ENCODE results near the gene TMEFF2. TPM values are rescaled to one million over a fixed set of nuclear protein-coding genes. Genes with fewer than 3 reads are reported as not detected.

The TMEFF2 gene
- total and polyA plus RNA-seq, 8 donors = 0.05 to 0.75 TPM; not detected in 6

DNA sequence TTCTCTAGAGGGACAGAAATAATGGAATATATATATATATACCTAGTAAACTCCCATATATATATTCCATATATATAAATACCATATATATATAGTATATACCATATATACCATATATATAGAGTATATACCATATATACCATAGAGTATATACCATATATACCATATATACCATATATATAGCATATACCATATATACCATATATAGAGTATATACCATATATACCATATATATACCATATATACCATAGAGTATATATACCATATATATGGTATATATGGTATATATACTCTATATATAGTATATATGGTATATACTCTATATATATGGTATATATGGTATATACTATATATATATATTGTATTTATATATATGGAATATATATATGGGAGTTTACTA is 285.9 kb downstream of the TMEFF2 start:
- H3K9me3 ChIP-seq = no peaks in the 10 kb centered on the region
- ATAC-seq = no peak
- FAIRE-seq = no peak
- no peak for DNase-seq
- no peak overlapping the region for H3K27ac ChIP-seq
- H3K36me3 ChIP-seq = no peaks in the 10 kb centered on the region
- H3K4me3 ChIP-seq = no peak overlapping the region
- intact Hi-C loops (cut with DNase I) = no loop called here
- no peaks in the 10 kb centered on the region for H3K4me1 ChIP-seq
- TF ChIP-seq, protein P1, sequence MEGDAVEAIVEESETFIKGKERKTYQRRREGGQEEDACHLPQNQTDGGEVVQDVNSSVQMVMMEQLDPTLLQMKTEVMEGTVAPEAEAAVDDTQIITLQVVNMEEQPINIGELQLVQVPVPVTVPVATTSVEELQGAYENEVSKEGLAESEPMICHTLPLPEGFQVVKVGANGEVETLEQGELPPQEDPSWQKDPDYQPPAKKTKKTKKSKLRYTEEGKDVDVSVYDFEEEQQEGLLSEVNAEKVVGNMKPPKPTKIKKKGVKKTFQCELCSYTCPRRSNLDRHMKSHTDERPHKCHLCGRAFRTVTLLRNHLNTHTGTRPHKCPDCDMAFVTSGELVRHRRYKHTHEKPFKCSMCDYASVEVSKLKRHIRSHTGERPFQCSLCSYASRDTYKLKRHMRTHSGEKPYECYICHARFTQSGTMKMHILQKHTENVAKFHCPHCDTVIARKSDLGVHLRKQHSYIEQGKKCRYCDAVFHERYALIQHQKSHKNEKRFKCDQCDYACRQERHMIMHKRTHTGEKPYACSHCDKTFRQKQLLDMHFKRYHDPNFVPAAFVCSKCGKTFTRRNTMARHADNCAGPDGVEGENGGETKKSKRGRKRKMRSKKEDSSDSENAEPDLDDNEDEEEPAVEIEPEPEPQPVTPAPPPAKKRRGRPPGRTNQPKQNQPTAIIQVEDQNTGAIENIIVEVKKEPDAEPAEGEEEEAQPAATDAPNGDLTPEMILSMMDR (IDR thresholded peaks at IDR 0.05) = no peak
- H3K27me3 ChIP-seq = no peaks in the 10 kb centered on the region

DNA sequence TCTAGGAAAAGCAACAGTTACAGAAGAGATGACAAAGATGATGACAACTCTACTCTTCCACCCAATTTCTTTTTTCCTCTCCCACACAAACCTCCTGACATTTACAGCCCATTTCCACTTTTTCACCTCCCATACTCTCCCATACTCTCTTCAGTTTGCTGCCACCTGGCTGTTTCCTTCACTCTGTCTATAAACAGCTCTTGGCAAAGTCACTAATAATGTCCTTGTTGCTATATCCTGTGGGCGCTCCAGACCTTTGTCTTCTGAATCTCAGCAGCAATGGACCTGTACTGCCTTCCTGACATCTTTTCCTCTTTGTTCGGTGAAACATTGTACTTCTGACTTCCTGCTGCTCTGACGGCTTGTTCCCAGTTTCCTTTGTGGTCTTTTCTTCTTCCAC is 287.2 kb downstream of the TMEFF2 start:
- no peaks in the 10 kb centered on the region for H3K9me3 ChIP-seq
- FAIRE-seq (no peak), ATAC-seq (no peak), DNase-seq (no peak)
- 70 to 73% methylated on average over 3 of the region's 3 CpGs for WGBS, 2 donors
- no peak overlapping the region for H3K4me3 ChIP-seq
- intact Hi-C loops (cut with DNase I) = no loop called here
- no peak overlapping the region for H3K27ac ChIP-seq
- no peaks in the 10 kb centered on the region for H3K36me3 ChIP-seq
- H3K4me1 ChIP-seq = no peaks in the 10 kb centered on the region
- TF ChIP-seq, protein P1 (IDR thresholded peaks at IDR 0.05) = no peak
- H3K27me3 ChIP-seq = no peaks in the 10 kb centered on the region

DNA sequence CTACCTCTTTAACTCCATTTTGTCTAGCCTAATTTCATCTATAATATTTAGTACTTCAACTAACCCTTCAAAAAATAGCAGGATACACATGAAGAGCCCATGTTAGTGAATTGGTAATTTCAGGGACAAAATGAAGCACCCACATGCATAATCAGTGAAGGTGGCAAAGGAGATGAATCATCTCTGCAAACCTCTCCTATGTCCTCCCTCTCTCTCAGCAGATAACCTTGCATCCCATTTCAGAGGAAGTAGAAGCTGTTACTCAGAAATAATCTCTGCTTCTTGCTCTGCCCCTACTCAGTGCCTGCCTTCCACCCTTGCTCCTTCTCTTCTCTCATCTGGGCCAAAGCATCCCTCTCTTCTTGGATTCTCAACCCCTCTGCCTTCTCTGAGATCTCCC is 287.6 kb downstream of the TMEFF2 start:
- H3K9me3 ChIP-seq = no peaks in the 10 kb centered on the region
- DNase-seq = no peak
- no peaks in the 10 kb centered on the region for H3K27me3 ChIP-seq
- no peaks in the 10 kb centered on the region for H3K36me3 ChIP-seq
- H3K4me1 ChIP-seq = no peaks in the 10 kb centered on the region
- H3K27ac ChIP-seq = no peak overlapping the region
- ATAC-seq = no peak
- no peak for FAIRE-seq
- H3K4me3 ChIP-seq = no peak overlapping the region
- TF ChIP-seq, protein P1 (IDR thresholded peaks at IDR 0.05) = no peak
- intact Hi-C loops (cut with DNase I) = no loop called here

DNA sequence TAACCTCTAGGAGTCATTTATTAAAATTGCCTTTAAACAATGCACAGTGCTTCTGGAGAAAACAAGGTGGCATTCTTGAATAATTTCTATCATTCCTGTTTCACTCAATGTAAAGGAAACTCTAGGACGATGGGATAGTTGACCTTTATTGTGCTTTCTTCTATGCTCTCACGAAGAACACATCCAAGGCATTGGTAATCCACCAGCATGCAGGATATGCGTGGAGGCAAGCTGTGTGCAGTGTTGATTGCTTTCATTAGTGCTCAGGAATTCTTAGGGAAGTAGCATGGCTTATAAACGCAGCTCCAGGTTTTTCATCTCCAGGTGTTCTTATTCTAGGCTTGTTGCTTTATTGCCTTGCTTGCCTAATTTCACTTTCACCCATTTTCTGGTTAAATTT is 289.4 kb downstream of the TMEFF2 start:
- Histone ChIP-seq H3K36me3 (no peaks in the 10 kb centered on the region), H3K9me3 (no peaks in the 10 kb centered on the region), H3K27me3 (no peaks in the 10 kb centered on the region), H3K4me3 (no peak overlapping the region), H3K4me1 (no peaks in the 10 kb centered on the region), H3K27ac (no peak overlapping the region)
- 65 to 67% methylated on average over 4 of the region's 4 CpGs for WGBS, 2 donors
- DNase-seq (no peak), ATAC-seq (no peak), FAIRE-seq (no peak)
- TF ChIP-seq, protein P1 (IDR thresholded peaks at IDR 0.05) = no peak
- intact Hi-C loops (cut with DNase I) = no loop called here

DNA sequence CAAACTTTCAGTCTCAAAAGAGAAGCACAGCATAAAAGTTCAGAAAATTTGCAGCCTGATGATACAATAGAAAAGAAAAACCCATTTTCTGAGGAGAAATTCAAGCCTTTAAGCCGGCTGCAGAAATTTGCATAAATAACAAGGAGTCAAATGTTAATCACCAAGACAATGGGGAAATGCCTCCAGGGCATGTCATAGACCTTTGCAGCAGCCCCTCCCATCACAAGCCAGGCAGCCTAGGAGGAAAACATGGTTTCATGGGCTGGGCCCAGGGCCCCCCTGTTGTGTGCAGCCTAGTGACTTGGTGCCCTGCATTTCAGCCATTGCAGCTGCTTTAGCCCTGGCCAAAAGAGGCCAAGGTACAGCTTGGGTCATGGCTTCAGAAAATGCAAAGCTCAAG is 293.7 kb downstream of the TMEFF2 start:
- 85 to 87% methylated on average over 1 of the region's 1 CpG for WGBS, 2 donors
- Histone ChIP-seq H3K4me1 (no peaks in the 10 kb centered on the region), H3K27ac (no peak overlapping the region), H3K4me3 (no peak overlapping the region), H3K9me3 (no peaks in the 10 kb centered on the region), H3K36me3 (no peaks in the 10 kb centered on the region), H3K27me3 (no peaks in the 10 kb centered on the region)
- DNase-seq = no peak
- no peak for ATAC-seq
- TF ChIP-seq, protein P1 (IDR thresholded peaks at IDR 0.05) = no peak
- intact Hi-C loops (cut with DNase I) = no loop called here
- FAIRE-seq = no peak

Data from pancreas (tissue), 10 donors.